Calu3 (cell line): ENCODE measurements around the gene MARVELD2. TPM values are rescaled to one million over a fixed set of nuclear protein-coding genes. Genes with fewer than 3 reads are reported as not detected.
"Not testable (repeated sequence)": the region's sequence is repeated elsewhere in the genome, so short reads cannot be mapped to it uniquely, and the experiment has no call there.

Experiments
- BruUV-seq: library from RNA; stranded (reverse); fragments of 400-500 nt; replicated peaks from 2 replicates; lab custom pipeline; 2021; lab: Mats Ljungman, UMichigan
- CTCF ChIA-PET: fragments of 300-600 bp; sonication (Branson Sonifier 250); formaldehyde crosslinking; loops from one replicate; lab custom pipeline; 2022; ENCODE audit warnings: antibody characterized with exemption; lab: Charles Lee
- DNase-seq: peaks from one replicate; pipeline ENCODE4 v3.0.0; 2022
- H3K27ac Mint-ChIP-seq: one replicate; pipeline ENCODE4 v1.8.0; 2022; ENCODE audit warnings: mixed read lengths; ENCODE audit not compliant: unreplicated experiment
- H3K27me3 Mint-ChIP-seq: one replicate; pipeline ENCODE4 v1.8.0; 2022; ENCODE audit warnings: mixed read lengths; ENCODE audit not compliant: unreplicated experiment
- H3K36me3 Mint-ChIP-seq: one replicate; pipeline ENCODE4 v1.8.0; 2022; ENCODE audit warnings: mild to moderate bottlenecking, moderate library complexity, mixed read lengths; ENCODE audit not compliant: insufficient read depth, unreplicated experiment
- H3K4me1 Mint-ChIP-seq: one replicate; pipeline ENCODE4 v1.8.0; 2022; ENCODE audit warnings: mild to moderate bottlenecking, low read depth, mixed read lengths; ENCODE audit not compliant: unreplicated experiment
- H3K4me3 Mint-ChIP-seq: one replicate; pipeline ENCODE4 v1.8.0; 2022; ENCODE audit warnings: mild to moderate bottlenecking, low read depth, moderate library complexity, mixed read lengths; ENCODE audit not compliant: unreplicated experiment
- H3K9me3 Mint-ChIP-seq: one replicate; pipeline ENCODE4 v1.8.0; 2022; ENCODE audit warnings: low read depth, mixed read lengths; ENCODE audit not compliant: unreplicated experiment
- intact Hi-C: fragments of 100-400 bp; cut with micrococcal nuclease; formaldehyde crosslinking; loops from one replicate; pipeline ENCODE4 v1.10.0; 2022; ENCODE audit not compliant: unreplicated experiment
- total RNA-seq: library from RNA; stranded (reverse); gene quantifications from 2 replicates; pipeline ENCODE4 v1.2.3, GENCODE V29; 2022
- TF ChIP-seq, protein P1 (sequence below): fragments of 200-600 bp; IDR thresholded peaks from one replicate; pipeline ENCODE4 v1.8.0; 2022; ENCODE audit warnings: antibody characterized with exemption; ENCODE audit not compliant: unreplicated experiment

The MARVELD2 gene
- total RNA-seq, 1 experiment from 2014 or later: 40.9 TPM

DNA sequence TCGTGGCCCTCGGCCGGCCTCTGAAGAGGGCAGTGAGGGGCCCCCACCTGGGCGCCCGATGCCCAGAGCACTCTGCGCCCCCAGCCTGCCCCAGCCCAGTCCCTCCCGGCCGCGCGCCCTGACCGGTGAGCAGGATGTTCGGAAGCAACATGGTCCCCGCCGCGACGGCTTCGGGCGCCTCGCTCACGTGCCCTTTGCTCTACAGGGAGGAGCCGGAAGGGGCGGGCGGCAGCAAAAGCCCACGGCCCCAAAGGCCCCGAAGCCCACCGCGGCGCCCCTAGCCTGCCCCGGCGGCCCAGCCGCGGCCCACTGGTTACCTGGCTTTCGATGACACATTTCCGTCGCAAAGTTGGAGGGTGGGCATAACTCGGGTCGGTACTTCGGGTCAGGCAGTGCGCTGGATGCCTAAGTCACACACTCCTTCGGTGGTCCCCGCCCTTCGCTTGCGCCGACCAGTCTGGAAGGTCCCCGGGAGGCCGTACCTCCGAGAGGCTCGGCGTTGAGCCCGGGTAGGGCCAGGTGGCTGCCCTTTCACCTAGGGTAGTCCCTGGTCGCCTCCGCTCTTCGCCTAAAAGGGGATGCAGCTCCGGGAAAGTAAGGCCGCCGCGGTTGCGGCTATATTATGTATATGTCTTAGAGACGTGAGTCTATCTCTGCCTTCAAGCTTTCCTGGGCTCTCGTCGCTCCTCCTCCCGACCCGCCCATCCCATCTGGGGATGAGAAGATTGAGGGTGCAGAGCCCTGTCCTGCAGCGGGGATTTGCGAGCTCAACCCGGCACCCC lies 45.4 kb upstream of the MARVELD2 start, which contains the start of the genes AK6, RAD17 and TAF9:
Gene AK6, minus strand, starts transcription at position 181 of the 782 bp plus-strand sequence. Its CDS starts 30 bp downstream, at position 151.
Gene RAD17, plus strand, starts transcription at position 479 of the 782 bp plus-strand sequence. CDS start 2,391 bp downstream, outside the sequence.
Gene TAF9, minus strand, starts transcription at position 181 of the 782 bp plus-strand sequence. CDS start 3,783 bp downstream, outside the sequence.
- intact Hi-C loops: no loop called here
- TF ChIP-seq, protein P1, sequence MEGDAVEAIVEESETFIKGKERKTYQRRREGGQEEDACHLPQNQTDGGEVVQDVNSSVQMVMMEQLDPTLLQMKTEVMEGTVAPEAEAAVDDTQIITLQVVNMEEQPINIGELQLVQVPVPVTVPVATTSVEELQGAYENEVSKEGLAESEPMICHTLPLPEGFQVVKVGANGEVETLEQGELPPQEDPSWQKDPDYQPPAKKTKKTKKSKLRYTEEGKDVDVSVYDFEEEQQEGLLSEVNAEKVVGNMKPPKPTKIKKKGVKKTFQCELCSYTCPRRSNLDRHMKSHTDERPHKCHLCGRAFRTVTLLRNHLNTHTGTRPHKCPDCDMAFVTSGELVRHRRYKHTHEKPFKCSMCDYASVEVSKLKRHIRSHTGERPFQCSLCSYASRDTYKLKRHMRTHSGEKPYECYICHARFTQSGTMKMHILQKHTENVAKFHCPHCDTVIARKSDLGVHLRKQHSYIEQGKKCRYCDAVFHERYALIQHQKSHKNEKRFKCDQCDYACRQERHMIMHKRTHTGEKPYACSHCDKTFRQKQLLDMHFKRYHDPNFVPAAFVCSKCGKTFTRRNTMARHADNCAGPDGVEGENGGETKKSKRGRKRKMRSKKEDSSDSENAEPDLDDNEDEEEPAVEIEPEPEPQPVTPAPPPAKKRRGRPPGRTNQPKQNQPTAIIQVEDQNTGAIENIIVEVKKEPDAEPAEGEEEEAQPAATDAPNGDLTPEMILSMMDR: no peak
- peak within 1 kb of the TSS; percentile 96 for H3K27ac Mint-ChIP-seq
- peak; percentile 91 for DNase-seq
- BruUV-seq: no TSS peak
- no peaks in the 10 kb centered on the region for H3K27me3 Mint-ChIP-seq
- H3K4me3 Mint-ChIP-seq: peak within 1 kb of the TSS; percentile 84
- peaks cover 16% of the 10 kb centered on the region for H3K4me1 Mint-ChIP-seq
- H3K36me3 Mint-ChIP-seq: peaks cover 63% of the 10 kb centered on the region
- CTCF ChIA-PET: no interaction called here
- H3K9me3 Mint-ChIP-seq: no peaks in the 10 kb centered on the region

DNA sequence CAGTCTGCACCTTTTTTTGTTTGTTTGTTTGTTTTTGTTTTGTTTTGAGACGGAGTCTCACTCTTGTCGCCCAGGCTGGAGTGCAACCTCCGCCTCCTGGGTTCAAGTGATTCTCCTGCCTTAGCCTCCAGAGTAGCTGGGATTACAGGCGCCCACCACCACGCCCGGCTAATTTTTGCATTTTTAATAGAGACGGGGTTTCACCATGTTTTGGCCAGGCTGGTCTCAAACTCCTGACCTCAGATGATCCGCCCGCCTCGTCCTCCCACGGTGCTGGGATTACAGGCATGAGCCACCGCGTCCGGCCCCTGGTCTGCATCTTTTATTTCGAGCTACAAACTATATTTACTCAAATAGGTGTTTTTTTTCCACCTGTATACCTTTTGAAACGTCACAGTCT lies 44.6 kb upstream of the MARVELD2 start:
- BruUV-seq: TSS peak; percentile 55
- DNase-seq, H3K9me3 Mint-ChIP-seq, CTCF ChIA-PET, intact Hi-C loops, H3K27me3 Mint-ChIP-seq: not testable (repeated sequence)
- Mint-ChIP-seq H3K4me3 (peak overlapping the region; percentile 84), H3K36me3 (peaks cover 55% of the 10 kb centered on the region), H3K4me1 (peaks cover 16% of the 10 kb centered on the region), H3K27ac (peak overlapping the region; percentile 96)

DNA sequence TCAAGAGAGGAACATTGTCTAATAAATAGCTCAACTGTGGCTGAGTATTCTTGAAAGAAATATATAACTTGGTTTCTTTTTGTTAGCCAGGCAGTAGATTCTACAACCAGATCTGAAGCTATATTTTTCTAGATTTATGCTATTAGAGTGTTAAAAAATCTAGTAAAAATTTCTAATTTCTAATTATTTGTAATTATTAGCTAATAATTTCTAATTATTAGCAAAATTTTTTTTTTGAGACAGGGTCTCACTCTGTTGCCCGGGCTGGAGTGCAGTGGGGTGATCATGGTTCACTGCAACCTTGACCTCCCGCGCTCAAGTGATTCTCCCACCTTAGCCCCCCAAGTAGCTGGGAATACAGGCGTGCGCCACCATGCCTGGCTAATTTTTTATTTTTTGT lies 42.5 kb upstream of the MARVELD2 start:
- no peaks in the 10 kb centered on the region for H3K9me3 Mint-ChIP-seq
- no peak overlapping the region for H3K27ac Mint-ChIP-seq
- intact Hi-C loops: no loop called here
- DNase-seq: no peak
- TF ChIP-seq, protein P1: no peak
- BruUV-seq: no TSS peak
- H3K27me3 Mint-ChIP-seq: no peaks in the 10 kb centered on the region
- CTCF ChIA-PET: no interaction called here
- peaks cover 45% of the 10 kb centered on the region for H3K36me3 Mint-ChIP-seq
- H3K4me3 Mint-ChIP-seq: no peak overlapping the region
- H3K4me1 Mint-ChIP-seq: peaks cover 9% of the 10 kb centered on the region

DNA sequence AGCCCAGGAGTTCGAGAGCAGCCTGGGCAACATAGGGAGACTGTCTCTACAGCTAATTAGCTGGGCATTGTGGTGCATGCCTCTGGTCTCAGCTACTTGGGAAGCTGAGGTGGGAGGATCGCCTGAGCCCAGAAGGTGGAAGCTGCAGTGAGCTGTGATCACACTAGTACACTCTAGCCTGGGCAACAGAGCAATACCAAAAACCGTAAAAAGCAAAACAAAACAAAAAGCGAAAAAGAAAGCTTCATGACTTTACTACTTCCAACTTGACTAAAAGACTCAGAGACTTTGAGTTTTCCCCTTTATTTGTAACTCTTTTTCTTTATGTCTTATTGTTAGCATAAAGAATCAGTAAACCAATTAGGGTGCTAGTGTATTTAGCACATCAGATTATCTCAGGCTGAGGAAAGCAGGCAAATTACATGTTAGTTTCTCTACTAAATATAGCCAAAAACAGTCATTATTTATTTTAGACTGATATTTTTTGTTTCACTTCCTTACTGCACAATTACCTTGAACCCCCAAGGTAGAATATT lies 39.9 kb upstream of the MARVELD2 start:
- TF ChIP-seq, protein P1: no peak
- Mint-ChIP-seq H3K4me1 (no peaks in the 10 kb centered on the region), H3K27ac (no peak overlapping the region), H3K27me3 (no peaks in the 10 kb centered on the region), H3K9me3 (no peaks in the 10 kb centered on the region), H3K36me3 (peaks cover 20% of the 10 kb centered on the region), H3K4me3 (no peak overlapping the region)
- intact Hi-C loops: no loop called here
- CTCF ChIA-PET: no interaction called here
- no peak for DNase-seq
- no TSS peak for BruUV-seq
